Fibroblast of lung (primary cell): Measurements from ENCODE around the gene IVD. TPM values are rescaled to one million over a fixed set of nuclear protein-coding genes. Genes with fewer than 3 reads are reported as not detected.

ENCODE experiments used
- DNase-seq, 2 donors: peaks; one replicate each; pipeline versions ENCODE4 v3.0.0 to v3.0.0-alpha.2; 2010; ENCODE audit warnings: low read depth in 2 of 2
- H2AFZ ChIP-seq: 2 replicates; pipeline ENCODE4 v1.5.1; 2012; ENCODE audit warnings: low read length, control low read depth, inconsistent platforms
- H3K27ac ChIP-seq: 2 replicates; pipeline ENCODE4 v1.5.1; 2011; ENCODE audit warnings: low read length, control low read depth; ENCODE audit not compliant: insufficient read depth
- H3K27me3 ChIP-seq: 2 replicates; pipeline ENCODE4 v1.5.1; 2011; ENCODE audit warnings: mild to moderate bottlenecking, low read length; ENCODE audit not compliant: control insufficient read depth, insufficient read depth
- H3K36me3 ChIP-seq: 2 replicates; pipeline ENCODE4 v1.5.1; 2011; ENCODE audit warnings: low read length; ENCODE audit not compliant: control insufficient read depth, insufficient read depth
- H3K4me1 ChIP-seq: 2 replicates; pipeline ENCODE4 v1.5.1; 2011; ENCODE audit warnings: low read length; ENCODE audit not compliant: control insufficient read depth, insufficient read depth; ENCODE audit errors: extremely low read depth
- H3K4me2 ChIP-seq: 2 replicates; pipeline ENCODE4 v1.5.1; 2011; ENCODE audit warnings: low read length, control low read depth; ENCODE audit not compliant: insufficient read depth; ENCODE audit errors: extremely low read depth
- H3K4me3 ChIP-seq, 4 experiments: fragments of 200-600 bp in 1 of 4; sonication (generic) in 1 of 4; replicated peaks in 1 of 4; 2 replicates each; pipeline ENCODE4 v1.5.1; 2011 to 2016; ENCODE audit warnings: low read length in 4 of 4, low read depth in 3 of 4, mild to moderate bottlenecking in 3 of 4, control low read depth in 2 of 4, inconsistent platforms in 1 of 4, mixed read lengths in 1 of 4; ENCODE audit not compliant: insufficient read depth in 1 of 4; ENCODE audit errors: control extremely low read depth in 1 of 4
- H3K79me2 ChIP-seq: 2 replicates; pipeline ENCODE4 v1.5.1; 2012; ENCODE audit warnings: mild to moderate bottlenecking, low read length, inconsistent platforms; ENCODE audit not compliant: control insufficient read depth, insufficient read depth
- H3K9ac ChIP-seq: 2 replicates; pipeline ENCODE4 v1.5.1; 2011; ENCODE audit warnings: mild to moderate bottlenecking, low read length, control low read depth; ENCODE audit not compliant: insufficient read depth
- H3K9me3 ChIP-seq: 2 replicates; pipeline ENCODE4 v1.5.1; 2012; ENCODE audit warnings: low read depth, low read length; ENCODE audit not compliant: control insufficient read depth, insufficient read depth
- H4K20me1 ChIP-seq: 2 replicates; pipeline ENCODE4 v1.5.1; 2011; ENCODE audit warnings: low read length; ENCODE audit not compliant: control insufficient read depth, insufficient read depth; ENCODE audit errors: extremely low read depth
- EZH2 ChIP-seq: IDR thresholded peaks from 2 replicates; pipeline ENCODE4 v1.5.1; 2012; ENCODE audit warnings: low read length, control low read depth, mild to moderate bottlenecking; ENCODE audit errors: missing control alignments
- polyA plus RNA-seq, 2 donors: library from polyadenylated mRNA; depleted of rRNA in 1 of 2; stranded (reverse) in 1 of 2; unstranded in 1 of 2; fragments of >200 nt; gene quantifications; 2 replicates each; pipeline ENCODE4 v1.2.1, GENCODE V29; 2011 to 2012; ENCODE audit warnings: missing spikeins in 1 of 2
- total RNA-seq: library from RNA; depleted of rRNA; stranded (reverse); fragments of >200 nt; gene quantifications from 2 replicates; pipeline ENCODE4 v1.2.1, GENCODE V29; 2014
- TF ChIP-seq, protein P1 (sequence below), 2 donors: IDR thresholded peaks in 1 of 2; conservative IDR thresholded peaks in 1 of 2; 1 replicate in 1 of 2; 2 replicates in 1 of 2; pipeline ENCODE4 v1.5.1; 2011 to 2012; ENCODE audit warnings: low read length in 2 of 2, control low read depth in 1 of 2, inconsistent platforms in 1 of 2, low read depth in 1 of 2, mild to moderate bottlenecking in 1 of 2

The IVD gene
- total and polyA plus RNA-seq, 2 donors (not counting 1 experiment from before 2014, with no cell fraction given): 37.9 to 61.8 TPM

DNA sequence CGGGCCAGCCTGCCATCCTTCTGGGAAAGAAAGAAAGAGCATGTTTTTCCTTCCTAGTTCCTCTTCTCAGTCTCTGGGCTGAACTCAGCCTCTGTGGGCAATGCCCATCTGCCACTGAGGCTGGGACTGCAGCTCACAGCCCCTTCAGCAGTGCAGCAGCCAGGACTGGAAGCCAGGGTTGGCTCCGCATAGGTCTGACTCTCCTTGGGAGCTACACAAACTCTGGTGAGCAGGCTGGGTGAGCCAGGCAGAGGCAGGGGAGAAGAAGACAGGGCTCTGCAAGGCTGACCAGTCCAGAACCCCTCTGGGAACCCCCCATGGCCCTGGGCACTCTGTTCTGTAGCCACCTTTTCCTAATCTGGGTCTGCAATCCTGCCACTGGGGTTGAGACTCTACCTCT, 44.0 kb upstream of the IVD start:
- peaks cover 3% of the 10 kb centered on the region for H3K4me1 ChIP-seq
- no peak overlapping the region for H2AFZ ChIP-seq
- no peaks in the 10 kb centered on the region for H4K20me1 ChIP-seq
- no peak for DNase-seq
- H3K27ac ChIP-seq: no peak overlapping the region
- H3K79me2 ChIP-seq: no peaks in the 10 kb centered on the region
- H3K4me3 ChIP-seq: no peak overlapping the region
- no peak overlapping the region for H3K9ac ChIP-seq
- no peaks in the 10 kb centered on the region for H3K9me3 ChIP-seq
- TF ChIP-seq, protein P1, sequence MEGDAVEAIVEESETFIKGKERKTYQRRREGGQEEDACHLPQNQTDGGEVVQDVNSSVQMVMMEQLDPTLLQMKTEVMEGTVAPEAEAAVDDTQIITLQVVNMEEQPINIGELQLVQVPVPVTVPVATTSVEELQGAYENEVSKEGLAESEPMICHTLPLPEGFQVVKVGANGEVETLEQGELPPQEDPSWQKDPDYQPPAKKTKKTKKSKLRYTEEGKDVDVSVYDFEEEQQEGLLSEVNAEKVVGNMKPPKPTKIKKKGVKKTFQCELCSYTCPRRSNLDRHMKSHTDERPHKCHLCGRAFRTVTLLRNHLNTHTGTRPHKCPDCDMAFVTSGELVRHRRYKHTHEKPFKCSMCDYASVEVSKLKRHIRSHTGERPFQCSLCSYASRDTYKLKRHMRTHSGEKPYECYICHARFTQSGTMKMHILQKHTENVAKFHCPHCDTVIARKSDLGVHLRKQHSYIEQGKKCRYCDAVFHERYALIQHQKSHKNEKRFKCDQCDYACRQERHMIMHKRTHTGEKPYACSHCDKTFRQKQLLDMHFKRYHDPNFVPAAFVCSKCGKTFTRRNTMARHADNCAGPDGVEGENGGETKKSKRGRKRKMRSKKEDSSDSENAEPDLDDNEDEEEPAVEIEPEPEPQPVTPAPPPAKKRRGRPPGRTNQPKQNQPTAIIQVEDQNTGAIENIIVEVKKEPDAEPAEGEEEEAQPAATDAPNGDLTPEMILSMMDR (conservative IDR thresholded peaks at IDR 0.05 in 1 of 2, IDR thresholded peaks at IDR 0.05 in 1 of 2; ENCODE audit: low read depth in 1 of 2, low read length in 2 of 2): no peak
- no peak for TF ChIP-seq EZH2
- peaks cover 25% of the 10 kb centered on the region for H3K27me3 ChIP-seq
- no peak overlapping the region for H3K4me2 ChIP-seq
- no peaks in the 10 kb centered on the region for H3K36me3 ChIP-seq

DNA sequence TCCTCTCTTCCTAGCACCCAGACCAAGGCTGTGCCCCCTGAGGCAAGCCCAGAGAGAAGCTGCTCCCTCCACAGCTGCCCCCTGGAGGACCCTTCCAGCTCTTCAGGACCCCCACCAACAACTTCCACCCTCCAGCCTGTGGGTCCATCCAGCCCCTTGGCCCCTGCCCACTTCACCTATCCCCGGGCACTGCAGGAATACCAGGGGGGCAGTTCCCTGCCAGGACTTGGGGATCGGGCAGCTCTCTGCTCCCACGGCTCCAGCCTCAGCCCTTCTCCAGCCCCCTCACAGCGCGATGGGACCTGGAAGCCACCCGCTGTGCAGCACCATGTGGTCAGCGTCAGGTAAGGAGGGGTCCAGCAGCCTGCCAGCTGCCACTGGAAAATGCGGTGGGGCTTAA, 42.0 kb upstream of the IVD start:
- Histone ChIP-seq H3K36me3 (no peaks in the 10 kb centered on the region), H3K27ac (no peak overlapping the region), H3K27me3 (peaks cover 24% of the 10 kb centered on the region), H3K79me2 (no peaks in the 10 kb centered on the region), H3K4me3 (no peak overlapping the region), H2AFZ (no peak overlapping the region), H3K4me1 (peaks cover 3% of the 10 kb centered on the region), H4K20me1 (no peaks in the 10 kb centered on the region), H3K4me2 (no peak overlapping the region), H3K9me3 (no peaks in the 10 kb centered on the region), H3K9ac (no peak overlapping the region)
- no peak for DNase-seq
- TF ChIP-seq, protein P1 (conservative IDR thresholded peaks at IDR 0.05 in 1 of 2, IDR thresholded peaks at IDR 0.05 in 1 of 2; ENCODE audit: low read depth in 1 of 2, low read length in 2 of 2): no peak
- no peak for TF ChIP-seq EZH2

DNA sequence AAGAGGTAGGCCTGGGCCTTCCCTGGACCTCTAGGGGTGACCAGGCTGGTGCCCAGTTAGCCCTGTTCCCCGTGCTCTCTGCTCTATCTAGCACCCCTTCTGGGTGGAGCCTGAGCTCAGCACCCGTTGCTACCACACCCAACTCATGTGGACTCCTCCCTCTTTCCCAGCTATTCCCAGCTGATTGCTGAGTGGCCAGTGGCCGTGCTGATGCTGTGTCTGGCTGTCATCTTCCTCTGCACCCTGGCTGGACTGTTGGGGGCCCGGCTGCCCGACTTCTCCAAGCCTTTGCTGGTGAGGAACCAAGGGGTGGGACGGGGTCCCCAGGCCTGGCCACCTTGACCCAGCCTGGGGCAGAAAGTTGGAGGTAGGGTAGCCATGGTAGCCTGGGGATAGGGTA, 41.3 kb upstream of the IVD start:
- no peak overlapping the region for H3K4me2 ChIP-seq
- H4K20me1 ChIP-seq: no peaks in the 10 kb centered on the region
- H3K9me3 ChIP-seq: no peaks in the 10 kb centered on the region
- H3K36me3 ChIP-seq: no peaks in the 10 kb centered on the region
- peaks cover 19% of the 10 kb centered on the region for H3K27me3 ChIP-seq
- no peak overlapping the region for H3K4me3 ChIP-seq
- peaks cover 3% of the 10 kb centered on the region for H3K4me1 ChIP-seq
- no peaks in the 10 kb centered on the region for H3K79me2 ChIP-seq
- H2AFZ ChIP-seq: no peak overlapping the region
- no peak overlapping the region for H3K9ac ChIP-seq
- TF ChIP-seq, protein P1 (conservative IDR thresholded peaks at IDR 0.05 in 1 of 2, IDR thresholded peaks at IDR 0.05 in 1 of 2; ENCODE audit: low read depth in 1 of 2, low read length in 2 of 2): no peak
- TF ChIP-seq EZH2: no peak
- DNase-seq: no peak
- H3K27ac ChIP-seq: no peak overlapping the region
